Measurements from ENCODE around the gene HDAC11.

Gene HDAC11

DNA sequence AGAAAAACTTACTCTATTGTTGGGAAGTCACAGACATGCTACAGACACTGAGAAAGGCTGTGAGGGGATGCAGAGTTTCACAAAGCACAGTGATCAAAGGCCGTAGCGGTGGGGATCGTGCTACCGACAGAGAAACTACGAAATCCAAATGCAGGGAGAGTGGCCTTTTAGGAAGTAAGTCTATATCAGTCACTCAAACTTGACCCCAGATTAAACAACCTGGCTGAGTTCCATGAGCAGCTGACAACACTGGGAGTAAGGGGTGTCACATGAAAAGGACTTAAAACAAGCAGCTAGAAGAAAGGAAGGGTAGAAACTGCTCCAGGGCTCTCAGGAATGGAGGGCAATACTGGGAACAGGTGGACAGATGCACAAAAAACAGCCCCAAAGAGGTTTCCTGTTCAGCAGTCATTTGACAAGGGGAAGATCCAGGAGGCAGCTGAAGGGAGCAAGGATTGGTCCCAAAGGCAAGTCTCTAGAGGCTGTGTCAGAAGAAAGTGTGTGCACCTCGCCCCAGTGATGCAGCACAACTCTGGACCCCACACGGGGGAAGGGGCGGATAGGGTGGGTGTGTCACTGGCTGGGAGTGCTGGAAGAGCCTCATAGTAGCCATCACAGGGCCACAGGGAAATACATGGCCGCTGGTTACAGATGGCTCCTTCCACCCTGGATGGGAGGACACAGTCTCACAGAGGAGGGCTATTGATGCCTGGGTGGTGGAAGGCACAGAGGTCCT is 20.3 kb upstream of the HDAC11 start:
- Histone ChIP-seq H3K4me3 (replicated peaks; ENCODE audit: insufficient read depth, low read length) (no peak overlapping the region), H3K27me3 (ENCODE audit: insufficient read depth, poor library complexity, severe bottlenecking) (no peaks in the 10 kb centered on the region), H3K27ac (replicated peaks) (no peak overlapping the region)
- TF ChIP-seq SPI1 (IDR thresholded peaks at IDR 0.05; ENCODE audit: borderline replicate concordance, low read depth) (no peak), POLR2AphosphoS5 (IDR thresholded peaks at IDR 0.05; ENCODE audit: low read depth) (no peak), GABPA (IDR thresholded peaks at IDR 0.05; ENCODE audit: low read depth) (no peak)
- TF ChIP-seq, protein P1, sequence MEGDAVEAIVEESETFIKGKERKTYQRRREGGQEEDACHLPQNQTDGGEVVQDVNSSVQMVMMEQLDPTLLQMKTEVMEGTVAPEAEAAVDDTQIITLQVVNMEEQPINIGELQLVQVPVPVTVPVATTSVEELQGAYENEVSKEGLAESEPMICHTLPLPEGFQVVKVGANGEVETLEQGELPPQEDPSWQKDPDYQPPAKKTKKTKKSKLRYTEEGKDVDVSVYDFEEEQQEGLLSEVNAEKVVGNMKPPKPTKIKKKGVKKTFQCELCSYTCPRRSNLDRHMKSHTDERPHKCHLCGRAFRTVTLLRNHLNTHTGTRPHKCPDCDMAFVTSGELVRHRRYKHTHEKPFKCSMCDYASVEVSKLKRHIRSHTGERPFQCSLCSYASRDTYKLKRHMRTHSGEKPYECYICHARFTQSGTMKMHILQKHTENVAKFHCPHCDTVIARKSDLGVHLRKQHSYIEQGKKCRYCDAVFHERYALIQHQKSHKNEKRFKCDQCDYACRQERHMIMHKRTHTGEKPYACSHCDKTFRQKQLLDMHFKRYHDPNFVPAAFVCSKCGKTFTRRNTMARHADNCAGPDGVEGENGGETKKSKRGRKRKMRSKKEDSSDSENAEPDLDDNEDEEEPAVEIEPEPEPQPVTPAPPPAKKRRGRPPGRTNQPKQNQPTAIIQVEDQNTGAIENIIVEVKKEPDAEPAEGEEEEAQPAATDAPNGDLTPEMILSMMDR (IDR thresholded peaks at IDR 0.05; ENCODE audit: insufficient read depth, low read length), result no peak
- TF ChIP-seq, protein P2, sequence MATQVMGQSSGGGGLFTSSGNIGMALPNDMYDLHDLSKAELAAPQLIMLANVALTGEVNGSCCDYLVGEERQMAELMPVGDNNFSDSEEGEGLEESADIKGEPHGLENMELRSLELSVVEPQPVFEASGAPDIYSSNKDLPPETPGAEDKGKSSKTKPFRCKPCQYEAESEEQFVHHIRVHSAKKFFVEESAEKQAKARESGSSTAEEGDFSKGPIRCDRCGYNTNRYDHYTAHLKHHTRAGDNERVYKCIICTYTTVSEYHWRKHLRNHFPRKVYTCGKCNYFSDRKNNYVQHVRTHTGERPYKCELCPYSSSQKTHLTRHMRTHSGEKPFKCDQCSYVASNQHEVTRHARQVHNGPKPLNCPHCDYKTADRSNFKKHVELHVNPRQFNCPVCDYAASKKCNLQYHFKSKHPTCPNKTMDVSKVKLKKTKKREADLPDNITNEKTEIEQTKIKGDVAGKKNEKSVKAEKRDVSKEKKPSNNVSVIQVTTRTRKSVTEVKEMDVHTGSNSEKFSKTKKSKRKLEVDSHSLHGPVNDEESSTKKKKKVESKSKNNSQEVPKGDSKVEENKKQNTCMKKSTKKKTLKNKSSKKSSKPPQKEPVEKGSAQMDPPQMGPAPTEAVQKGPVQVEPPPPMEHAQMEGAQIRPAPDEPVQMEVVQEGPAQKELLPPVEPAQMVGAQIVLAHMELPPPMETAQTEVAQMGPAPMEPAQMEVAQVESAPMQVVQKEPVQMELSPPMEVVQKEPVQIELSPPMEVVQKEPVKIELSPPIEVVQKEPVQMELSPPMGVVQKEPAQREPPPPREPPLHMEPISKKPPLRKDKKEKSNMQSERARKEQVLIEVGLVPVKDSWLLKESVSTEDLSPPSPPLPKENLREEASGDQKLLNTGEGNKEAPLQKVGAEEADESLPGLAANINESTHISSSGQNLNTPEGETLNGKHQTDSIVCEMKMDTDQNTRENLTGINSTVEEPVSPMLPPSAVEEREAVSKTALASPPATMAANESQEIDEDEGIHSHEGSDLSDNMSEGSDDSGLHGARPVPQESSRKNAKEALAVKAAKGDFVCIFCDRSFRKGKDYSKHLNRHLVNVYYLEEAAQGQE (IDR thresholded peaks at IDR 0.05; ENCODE audit: insufficient replicate concordance, low read depth), result no peak
- no peak for DNase-seq (ENCODE audit: low read depth in 1 of 2, low spot score in 1 of 2)

DNA sequence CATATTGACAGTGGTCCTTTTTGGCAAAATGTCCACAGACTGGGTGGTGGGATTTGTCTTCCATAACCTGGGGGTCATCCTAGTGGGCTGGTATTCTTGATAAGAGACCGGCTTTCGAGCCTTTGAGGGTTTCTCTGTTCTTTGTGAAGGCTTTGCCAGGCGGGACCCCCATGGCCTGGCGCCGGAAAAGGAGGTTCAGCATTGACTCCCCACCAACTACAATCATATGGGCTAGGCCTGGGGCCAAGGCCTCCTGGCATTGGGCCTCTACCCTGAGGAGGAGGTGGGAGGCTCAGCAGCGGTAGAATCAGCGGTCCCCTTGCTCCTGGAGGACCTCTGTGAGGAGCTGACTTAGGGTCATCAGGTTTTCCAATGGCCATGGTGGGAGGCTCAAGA is 19.8 kb upstream of the HDAC11 start:
- no peak for TF ChIP-seq GABPA (IDR thresholded peaks at IDR 0.05; ENCODE audit: low read depth)
- no peak for TF ChIP-seq POLR2AphosphoS5 (IDR thresholded peaks at IDR 0.05; ENCODE audit: low read depth)
- TF ChIP-seq, protein P2 (IDR thresholded peaks at IDR 0.05; ENCODE audit: insufficient replicate concordance, low read depth), result no peak
- TF ChIP-seq, protein P1 (IDR thresholded peaks at IDR 0.05; ENCODE audit: insufficient read depth, low read length), result no peak
- no peak for TF ChIP-seq SPI1 (IDR thresholded peaks at IDR 0.05; ENCODE audit: borderline replicate concordance, low read depth)
- Histone ChIP-seq H3K4me3 (replicated peaks; ENCODE audit: insufficient read depth, low read length) (no peak overlapping the region), H3K27ac (replicated peaks) (no peak overlapping the region), H3K27me3 (ENCODE audit: insufficient read depth, poor library complexity, severe bottlenecking) (no peaks in the 10 kb centered on the region)
- no peak for DNase-seq (ENCODE audit: low read depth in 1 of 2, low spot score in 1 of 2)

DNA sequence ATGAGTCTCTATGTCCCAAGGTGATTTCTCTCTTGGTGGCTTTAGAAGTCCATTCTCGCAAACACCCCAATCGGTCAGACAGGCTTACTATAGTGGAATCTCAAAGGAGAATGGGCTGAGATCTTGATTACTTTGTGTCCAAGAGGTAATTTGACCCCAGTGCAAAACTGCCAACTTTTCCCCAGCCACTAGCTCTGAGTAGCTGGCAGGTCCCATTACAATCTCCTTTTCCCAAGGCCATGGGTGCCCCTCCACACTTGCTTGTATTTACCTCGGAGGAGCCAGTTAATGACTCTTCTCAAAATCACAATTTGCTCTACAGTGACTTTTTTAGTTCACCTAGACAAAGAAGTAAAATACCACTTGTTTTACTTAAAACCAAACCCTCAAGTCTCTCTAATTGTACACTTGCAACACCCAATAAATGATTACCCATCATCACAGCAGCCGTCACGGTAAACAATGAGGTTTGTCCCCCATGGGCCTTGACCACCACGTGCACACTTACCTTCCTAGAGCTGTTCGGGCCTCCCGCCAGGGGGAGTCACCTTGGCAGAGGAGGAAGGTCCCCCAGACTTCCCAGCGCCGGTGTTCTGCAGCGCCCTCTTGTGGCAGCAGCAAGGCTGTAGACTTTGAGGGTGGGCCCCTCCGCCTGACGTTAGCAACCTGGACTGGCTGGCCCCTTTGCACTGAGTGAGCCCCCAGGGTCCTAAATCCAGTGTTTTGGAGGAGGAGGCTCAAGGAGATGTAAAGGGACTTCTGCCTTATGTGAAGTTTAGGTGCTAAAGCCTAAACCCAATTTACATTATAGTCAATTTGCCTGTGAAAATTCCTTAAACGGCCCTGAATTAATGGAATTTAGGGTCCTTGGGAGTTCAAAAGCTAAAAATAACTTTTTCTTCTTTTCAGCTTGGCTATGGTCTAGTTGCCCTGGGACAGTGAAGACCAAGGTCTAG is 18.7 kb upstream of the HDAC11 start:
- Histone ChIP-seq H3K27me3 (ENCODE audit: insufficient read depth, poor library complexity, severe bottlenecking) (no peaks in the 10 kb centered on the region), H3K27ac (replicated peaks) (no peak overlapping the region), H3K4me3 (replicated peaks; ENCODE audit: insufficient read depth, low read length) (no peak overlapping the region)
- DNase-seq (ENCODE audit: low read depth in 1 of 2, low spot score in 1 of 2), result peak; percentile 60 to 69
- TF ChIP-seq, protein P1 (IDR thresholded peaks at IDR 0.05; ENCODE audit: insufficient read depth, low read length), result peak; percentile 43
- TF ChIP-seq, protein P2 (IDR thresholded peaks at IDR 0.05; ENCODE audit: insufficient replicate concordance, low read depth), result no peak
- no peak for TF ChIP-seq SPI1 (IDR thresholded peaks at IDR 0.05; ENCODE audit: borderline replicate concordance, low read depth)

All from HL-60 (cell line).